Posterior vena cava (tissue), 2 donors: ENCODE measurements around the gene MEGF6. TPM values are rescaled to one million over a fixed set of nuclear protein-coding genes. Genes with fewer than 3 reads are reported as not detected.

Source experiments
- DNase-seq: peaks from one replicate; pipeline ENCODE4 v3.0.0-alpha.2; 2020; ENCODE audit warnings: low spot score
- intact Hi-C, 2 donors: fragments of 100-400 bp; cut with DNase I; formaldehyde crosslinking; loops; one replicate each; pipeline versions ENCODE4 v1.14.1 to v1.14.2; 2022 to 2023
- total RNA-seq, 2 donors: library from RNA; stranded (reverse); fragmentation: NEBNext Ultra II Directional; extraction: Animal tissue kit (Norgen Biotek cat#: 25700); gene quantifications; one replicate each; pipeline ENCODE4 v1.2.1, GENCODE V29; 2021
- donor health status: DM: yes; HTN: yes; CAD: no.
- donor health status: DM: yes; HTN: yes; CAD: no.

Gene MEGF6
- total RNA-seq, 2 donors from 2014 or later = 82.3 to 123 TPM

GRCh38 chr1:3536420-3537195, 74.7 kb downstream of the MEGF6 start:
- peak; percentile 89 for DNase-seq
- intact Hi-C loops = no loop called here

- no peak for DNase-seq
- intact Hi-C loops = no loop called here
Measured at GRCh38 chr1:3535732-3536131, 75.6 kb downstream of the MEGF6 start.

- intact Hi-C loops = no loop called here
- DNase-seq = no peak
Measured at GRCh38 chr1:3534803-3535637, 76.3 kb downstream of the MEGF6 start.

- intact Hi-C loops = no loop called here
Measured at GRCh38 chr1:3533067-3534048, 78.0 kb downstream of the MEGF6 start.

GRCh38 chr1:3531928-3532327, 79.4 kb downstream of the MEGF6 start:
- DNase-seq = no peak
- intact Hi-C loops = no loop called here

More at GRCh38 chr1:3533067-3534048, 78.0 kb downstream of the MEGF6 start:
- DNase-seq = no peak

- DNase-seq = peak; percentile 93
- intact Hi-C loops = no loop called here
Measured at GRCh38 chr1:3530926-3531818, 80.1 kb downstream of the MEGF6 start.

GRCh38 chr1:3530086-3530925, 81.0 kb downstream of the MEGF6 start:
- intact Hi-C loops = no loop called here
- no peak for DNase-seq

- no peak for DNase-seq
- intact Hi-C loops = no loop called here
Measured at GRCh38 chr1:3529099-3529729, 82.1 kb downstream of the MEGF6 start.

- intact Hi-C loops = no loop called here
- DNase-seq = no peak
Measured at GRCh38 chr1:3527774-3528173, 83.5 kb downstream of the MEGF6 start.

- DNase-seq = no peak
- intact Hi-C loops = no loop called here
Measured at GRCh38 chr1:3525551-3526482, 85.5 kb downstream of the MEGF6 start.

- intact Hi-C loops = no loop called here
- DNase-seq = no peak
Measured at GRCh38 chr1:3524556-3525203, 86.6 kb downstream of the MEGF6 start.

GRCh38 chr1:3523980-3524379, 87.3 kb downstream of the MEGF6 start:
- intact Hi-C loops = no loop called here
- DNase-seq = no peak

- intact Hi-C loops = no loop called here
- no peak for DNase-seq
Measured at GRCh38 chr1:3522564-3523265, 88.6 kb downstream of the MEGF6 start.

- intact Hi-C loops = no loop called here
- DNase-seq = no peak
Measured at GRCh38 chr1:3522112-3522511, 89.2 kb downstream of the MEGF6 start.

GRCh38 chr1:3521426-3521825, 89.9 kb downstream of the MEGF6 start:
- intact Hi-C loops = no loop called here
- DNase-seq = no peak
